ENCODE results near the gene PPP1R11.

- TF ChIP-seq CTCF (IDR thresholded peaks at IDR 0.05), result no peak
- TF ChIP-seq POLR2A (IDR thresholded peaks at IDR 0.05), result no peak
- no peak for TF ChIP-seq POLR2AphosphoS5 (IDR thresholded peaks at IDR 0.05; ENCODE audit: insufficient read depth in 1 of 2, low read depth in 1 of 2)
Measured at GRCh38 chr6:30062471-30063178, 4.4 kb upstream of the PPP1R11 start.

All from vagina (tissue), 2 donors.